Measurements from ENCODE around the gene RAB3A.

RAB3A gene

GRCh38 chr19:18193388-18194180, 10.3 kb downstream of the RAB3A start:
- in situ Hi-C loops (cut with HindIII; ENCODE audit: low pct_ligation_motif_present, low sequenced_read_pairs): no loop called here
- peak overlapping the region; percentile 77 for H3K27ac ChIP-seq
- no peak for DNase-seq
- H3K36me3 ChIP-seq (replicated peaks): peaks cover 12% of the 10 kb centered on the region
- H3K4me3 ChIP-seq (ENCODE audit: low read depth, low read length): peak overlapping the region; percentile 85
- TF ChIP-seq CTCF (IDR thresholded peaks at IDR 0.05; ENCODE audit: low read depth, low read length, missing control alignments): peak; percentile 27
- H3K27me3 ChIP-seq (replicated peaks): no peaks in the 10 kb centered on the region

GRCh38 chr19:18192673-18193387, 11.0 kb downstream of the RAB3A start, which contains the start of gene MPV17L2:
Gene MPV17L2 (plus strand): TSS chr19:18193218. CDS start chr19:18193282, 64 bp downstream.
- Histone ChIP-seq H3K36me3 (replicated peaks) (peaks cover 7% of the 10 kb centered on the region), H3K27ac (peak within 1 kb of the TSS; percentile 81), H3K27me3 (replicated peaks) (no peaks in the 10 kb centered on the region), H3K4me3 (ENCODE audit: low read depth, low read length) (peak within 1 kb of the TSS; percentile 85)
- TF ChIP-seq CTCF (IDR thresholded peaks at IDR 0.05; ENCODE audit: low read depth, low read length, missing control alignments): no peak
- in situ Hi-C loops (cut with HindIII; ENCODE audit: low pct_ligation_motif_present, low sequenced_read_pairs): no loop called here
- DNase-seq: peak; percentile 100

GRCh38 chr19:18191640-18192062, 12.2 kb downstream of the RAB3A start:
- Histone ChIP-seq H3K4me3 (ENCODE audit: low read depth, low read length) (peak overlapping the region; percentile 57), H3K27me3 (replicated peaks) (no peaks in the 10 kb centered on the region), H3K36me3 (replicated peaks) (peaks cover 7% of the 10 kb centered on the region), H3K27ac (peak overlapping the region; percentile 81)
- TF ChIP-seq CTCF (IDR thresholded peaks at IDR 0.05; ENCODE audit: low read depth, low read length, missing control alignments): no peak
- DNase-seq: no peak
- in situ Hi-C loops (cut with HindIII; ENCODE audit: low pct_ligation_motif_present, low sequenced_read_pairs): no loop called here

DNA sequence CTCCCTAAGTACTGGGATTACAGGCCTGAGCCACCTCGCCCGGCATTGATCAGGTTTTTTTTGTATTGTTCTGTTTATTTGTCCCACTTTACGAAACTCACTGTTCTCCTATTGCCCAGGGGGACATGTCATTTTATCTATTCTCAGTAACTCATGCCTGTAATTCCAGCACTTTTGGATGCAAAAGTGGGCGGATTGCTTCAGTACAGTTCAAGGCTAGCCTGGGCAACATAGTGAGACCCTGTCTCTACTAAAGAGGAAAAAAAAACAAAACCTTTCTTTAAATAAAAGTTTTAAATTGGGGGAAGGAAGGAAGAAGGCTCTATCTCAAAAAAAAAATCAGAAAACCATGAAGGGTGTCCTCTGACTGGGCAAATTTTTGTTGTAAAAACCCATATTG, 13.6 kb downstream of the RAB3A start:
- Histone ChIP-seq H3K27ac (no peak overlapping the region), H3K27me3 (replicated peaks) (no peaks in the 10 kb centered on the region), H3K4me3 (ENCODE audit: low read depth, low read length) (no peak overlapping the region), H3K36me3 (replicated peaks) (no peaks in the 10 kb centered on the region)
- no peak for DNase-seq
- TF ChIP-seq CTCF (IDR thresholded peaks at IDR 0.05; ENCODE audit: low read depth, low read length, missing control alignments): no peak
- in situ Hi-C loops (cut with HindIII; ENCODE audit: low pct_ligation_motif_present, low sequenced_read_pairs): no loop called here

GRCh38 chr19:18185538-18185937, 18.3 kb downstream of the RAB3A start:
- DNase-seq: no peak
- in situ Hi-C loops (cut with HindIII; ENCODE audit: low pct_ligation_motif_present, low sequenced_read_pairs): no loop called here
- H3K4me3 ChIP-seq (ENCODE audit: low read depth, low read length): no peak overlapping the region
- TF ChIP-seq CTCF (IDR thresholded peaks at IDR 0.05; ENCODE audit: low read depth, low read length, missing control alignments): no peak
- H3K27ac ChIP-seq: no peak overlapping the region
- H3K27me3 ChIP-seq (replicated peaks): no peaks in the 10 kb centered on the region
- no peaks in the 10 kb centered on the region for H3K36me3 ChIP-seq (replicated peaks)
